GM12874 (cell line): ENCODE measurements around the gene PPP2R3A.

Experiments used
- TF ChIP-seq, protein P1 (sequence below): IDR thresholded peaks from 2 replicates; pipeline ENCODE4 v1.5.1; 2011; ENCODE audit warnings: low read depth, mild to moderate bottlenecking, control low read depth, low read length, moderate library complexity; ENCODE audit not compliant: insufficient read depth

The PPP2R3A gene

DNA sequence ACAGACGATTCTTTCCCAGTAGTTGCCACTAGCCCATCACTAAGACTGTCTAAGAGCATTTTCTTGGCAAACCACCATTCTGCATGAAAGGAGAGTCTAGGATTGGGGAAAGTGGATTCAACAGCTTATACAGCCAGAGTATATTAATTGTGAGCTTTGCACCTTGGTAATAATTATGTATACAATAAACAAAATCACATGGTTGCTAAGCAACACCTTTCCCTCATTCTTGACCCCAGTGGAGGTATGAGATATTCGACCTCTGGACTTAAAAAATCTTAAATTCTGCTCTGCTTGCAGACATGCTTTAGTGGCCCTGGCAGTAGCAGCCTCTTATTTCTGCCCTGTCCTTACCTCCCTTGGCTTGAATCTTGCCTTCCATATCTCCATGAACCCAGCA lies 73.1 kb downstream of the PPP2R3A start:
- TF ChIP-seq, protein P1, sequence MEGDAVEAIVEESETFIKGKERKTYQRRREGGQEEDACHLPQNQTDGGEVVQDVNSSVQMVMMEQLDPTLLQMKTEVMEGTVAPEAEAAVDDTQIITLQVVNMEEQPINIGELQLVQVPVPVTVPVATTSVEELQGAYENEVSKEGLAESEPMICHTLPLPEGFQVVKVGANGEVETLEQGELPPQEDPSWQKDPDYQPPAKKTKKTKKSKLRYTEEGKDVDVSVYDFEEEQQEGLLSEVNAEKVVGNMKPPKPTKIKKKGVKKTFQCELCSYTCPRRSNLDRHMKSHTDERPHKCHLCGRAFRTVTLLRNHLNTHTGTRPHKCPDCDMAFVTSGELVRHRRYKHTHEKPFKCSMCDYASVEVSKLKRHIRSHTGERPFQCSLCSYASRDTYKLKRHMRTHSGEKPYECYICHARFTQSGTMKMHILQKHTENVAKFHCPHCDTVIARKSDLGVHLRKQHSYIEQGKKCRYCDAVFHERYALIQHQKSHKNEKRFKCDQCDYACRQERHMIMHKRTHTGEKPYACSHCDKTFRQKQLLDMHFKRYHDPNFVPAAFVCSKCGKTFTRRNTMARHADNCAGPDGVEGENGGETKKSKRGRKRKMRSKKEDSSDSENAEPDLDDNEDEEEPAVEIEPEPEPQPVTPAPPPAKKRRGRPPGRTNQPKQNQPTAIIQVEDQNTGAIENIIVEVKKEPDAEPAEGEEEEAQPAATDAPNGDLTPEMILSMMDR = no peak

DNA sequence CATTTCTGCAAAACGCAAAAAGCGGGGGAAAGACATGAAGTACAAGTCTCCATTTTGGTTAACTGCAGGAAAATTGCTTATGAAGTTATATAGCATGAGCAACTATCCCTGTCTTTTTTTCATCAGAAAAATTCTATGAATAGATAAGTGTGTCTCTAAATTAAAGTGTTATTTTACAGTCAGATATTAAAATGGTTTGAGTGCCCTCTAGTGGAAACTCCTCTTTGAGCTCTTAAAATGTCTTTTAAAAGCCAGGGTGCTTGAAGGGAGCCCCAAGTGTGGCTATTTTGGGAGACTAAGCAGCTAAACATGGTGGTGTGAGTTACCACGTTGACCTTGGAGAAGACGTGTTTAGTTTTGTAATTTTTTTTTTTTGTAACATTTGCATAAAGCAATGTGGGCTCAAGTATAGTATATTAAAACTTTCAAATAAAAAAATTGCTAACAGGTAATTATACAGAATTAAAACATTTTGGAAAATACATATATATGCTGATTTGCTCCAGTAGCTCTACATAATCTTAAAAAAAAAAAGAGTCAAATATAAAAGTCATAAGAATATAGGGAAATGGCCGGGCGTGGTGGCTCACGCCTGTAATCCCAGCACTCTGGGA lies 77.2 kb downstream of the PPP2R3A start:
- TF ChIP-seq, protein P1 = peak; percentile 25; the same call in 1 of the 2 replicates

DNA sequence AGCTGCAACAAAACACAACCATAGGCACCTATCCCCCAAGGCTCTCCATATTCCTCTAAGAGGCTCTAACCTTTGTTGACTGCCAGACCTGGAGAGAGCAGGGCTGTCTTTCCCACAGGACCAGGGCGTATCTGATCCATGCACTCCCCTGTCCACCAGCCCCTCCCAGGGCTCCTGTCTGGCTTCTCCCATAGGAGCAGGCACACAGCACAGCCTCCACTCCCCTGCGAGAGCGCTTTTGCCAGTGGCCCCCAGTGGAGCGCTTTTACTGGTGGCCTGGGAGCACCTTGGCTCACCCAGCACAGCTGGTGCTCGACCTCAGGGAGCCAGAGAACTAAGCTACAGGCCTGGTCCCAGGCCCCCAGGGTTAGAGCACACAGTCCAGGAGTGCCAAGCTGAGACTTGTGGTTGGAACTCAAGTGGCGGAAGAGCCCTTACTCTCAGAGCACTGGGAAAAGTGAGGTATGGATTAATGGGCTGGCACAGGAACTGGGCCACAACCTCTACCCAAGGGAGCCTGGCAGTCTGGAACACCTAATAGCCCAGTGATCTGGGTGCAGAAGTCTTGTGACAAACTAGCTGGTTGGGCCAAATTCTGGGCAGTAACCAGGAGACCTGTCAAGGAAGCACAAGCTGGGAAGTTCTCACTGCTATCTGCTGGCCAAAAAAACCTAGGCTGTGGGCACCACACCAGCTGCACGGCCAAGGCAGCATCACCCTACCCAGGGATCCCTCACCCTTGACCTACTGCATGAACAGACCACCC lies 79.6 kb downstream of the PPP2R3A start:
- TF ChIP-seq, protein P1 = no peak

DNA sequence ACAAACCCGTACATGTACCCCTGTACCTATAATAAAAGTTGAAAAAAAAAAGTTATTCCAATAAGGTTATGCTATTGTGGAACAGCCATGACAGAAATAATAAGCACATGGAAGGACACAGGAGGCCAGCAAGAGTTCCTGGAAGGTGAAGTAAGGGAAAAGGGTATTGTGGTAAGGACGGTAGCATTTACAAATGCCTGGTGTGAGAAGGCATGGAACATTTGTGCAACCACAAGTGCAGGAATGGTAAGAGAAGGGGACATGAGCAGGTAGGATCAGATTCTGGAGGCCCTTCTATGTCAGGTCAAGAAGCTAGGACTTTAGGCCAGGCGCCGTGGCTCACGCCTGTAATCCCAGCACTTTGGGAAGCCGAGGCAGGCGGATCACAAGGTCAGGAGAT lies 82.5 kb downstream of the PPP2R3A start:
- TF ChIP-seq, protein P1 = no peak

DNA sequence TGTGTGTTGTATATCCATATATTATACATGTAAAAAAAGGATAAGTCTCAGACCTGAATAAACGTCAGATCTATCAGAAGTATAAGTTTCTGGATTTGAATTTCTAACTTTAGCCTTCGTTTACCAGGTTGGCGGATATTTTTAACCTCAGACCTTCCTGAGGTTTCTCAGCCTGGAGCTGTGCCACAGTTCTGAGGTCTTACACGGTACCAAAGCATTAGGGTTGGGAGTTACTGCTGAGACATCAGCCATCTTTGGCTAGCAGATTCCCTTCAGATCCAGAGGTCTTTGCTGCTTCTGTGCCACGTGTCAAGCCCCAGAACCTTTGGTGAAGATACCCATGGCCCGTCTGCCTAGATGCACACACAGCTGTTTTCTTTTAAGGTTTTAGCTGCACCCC lies 84.7 kb downstream of the PPP2R3A start:
- TF ChIP-seq, protein P1 = no peak

DNA sequence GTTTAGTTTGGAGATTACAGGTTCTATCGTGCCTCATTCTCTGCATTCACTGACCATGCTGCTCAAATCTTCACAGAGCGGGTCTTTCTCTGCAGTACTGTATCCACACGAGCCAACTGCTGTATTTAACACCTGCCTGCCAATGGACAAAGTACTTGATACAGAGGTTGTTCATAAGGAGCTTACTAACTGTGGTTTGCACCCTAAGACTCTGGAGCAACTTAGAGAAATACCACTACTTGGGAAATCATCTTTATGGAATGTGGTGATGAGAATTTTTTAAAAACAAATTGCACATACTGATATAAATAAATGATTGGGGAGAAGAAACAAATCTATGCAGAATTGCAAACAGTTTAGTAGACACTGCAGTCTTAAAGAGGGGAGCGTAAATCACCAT lies 90.0 kb downstream of the PPP2R3A start:
- TF ChIP-seq, protein P1 = no peak

DNA sequence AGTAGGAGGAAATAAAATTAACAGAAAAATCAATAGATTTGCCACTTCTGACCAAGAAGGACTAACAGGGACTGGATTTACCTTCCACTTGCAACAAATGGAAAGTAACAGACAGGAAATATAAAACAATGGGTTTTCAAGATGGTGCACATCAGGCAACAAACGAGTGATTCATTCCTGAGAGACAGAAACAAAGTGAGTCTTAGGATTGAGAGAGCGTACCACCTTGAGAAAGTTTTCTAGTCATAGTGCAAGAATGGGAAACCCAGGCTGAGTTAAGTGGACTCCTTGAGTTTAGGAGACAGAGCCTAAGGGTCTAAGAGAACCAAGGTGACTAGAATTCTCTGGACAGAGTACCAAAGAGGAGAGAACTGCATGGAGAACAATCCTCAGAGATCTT lies 101.7 kb downstream of the PPP2R3A start:
- TF ChIP-seq, protein P1 = no peak
